Upper lobe of right lung (tissue), 1 donor: ENCODE data around the gene MCC. TPM values are rescaled to one million over a fixed set of nuclear protein-coding genes. Genes with fewer than 3 reads are reported as not detected.

Source experiments
- ATAC-seq: fragments of 200-7000 bp; cut with Tn5 transposase; one replicate; pipeline ENCODE4 v1.9.1; 2020; ENCODE audit warnings: mild to moderate bottlenecking, moderate library complexity
- DNase-seq: peaks from one replicate; pipeline ENCODE4 v3.0.0-alpha.2; 2020
- H3K27ac ChIP-seq: fragments of 200-600 bp; one replicate; pipeline ENCODE4 v1.8.0; 2022
- H3K27me3 ChIP-seq: fragments of 200-600 bp; one replicate; pipeline ENCODE4 v1.8.0; 2022; ENCODE audit warnings: mild to moderate bottlenecking
- H3K36me3 ChIP-seq: fragments of 200-600 bp; one replicate; pipeline ENCODE4 v1.8.0; 2022
- H3K4me1 ChIP-seq: fragments of 200-600 bp; one replicate; pipeline ENCODE4 v1.8.0; 2022
- H3K4me3 ChIP-seq: fragments of 200-600 bp; one replicate; pipeline ENCODE4 v1.8.0; 2022; ENCODE audit warnings: mild to moderate bottlenecking
- H3K9me3 ChIP-seq: fragments of 200-600 bp; one replicate; pipeline ENCODE4 v1.8.0; 2022
- CTCF ChIP-seq: fragments of 200-600 bp; IDR thresholded peaks from one replicate; pipeline ENCODE4 v1.8.0; 2022; ENCODE audit warnings: antibody characterized with exemption
- intact Hi-C: fragments of 100-400 bp; cut with DNase I; formaldehyde crosslinking; loops from one replicate; pipeline ENCODE4 v1.11.0; 2022
- total RNA-seq: library from RNA; stranded (reverse); fragmentation: NEBNext Ultra II Directional; extraction: Animal tissue kit (Norgen Biotek cat#: 25700); gene quantifications from one replicate; pipeline ENCODE4 v1.2.1, GENCODE V29; 2021
- donor health status: DM: no; HTN: yes; CAD: no; lungs with severe emphysema.

MCC gene
- total RNA-seq, 1 donor from 2014 or later, result 18.6 TPM

- H3K4me1 ChIP-seq, result peaks cover 2% of the 10 kb centered on the region
- no peak overlapping the region for H3K4me3 ChIP-seq
- no peaks in the 10 kb centered on the region for H3K27me3 ChIP-seq
- intact Hi-C loops, result no loop called here
- ATAC-seq (no peak), DNase-seq (no peak)
- no peaks in the 10 kb centered on the region for H3K9me3 ChIP-seq
- H3K36me3 ChIP-seq, result no peaks in the 10 kb centered on the region
- TF ChIP-seq CTCF, result no peak
- no peak overlapping the region for H3K27ac ChIP-seq
Observed at GRCh38 chr5:113223831-113224604, 264.2 kb downstream of the MCC start.

DNA sequence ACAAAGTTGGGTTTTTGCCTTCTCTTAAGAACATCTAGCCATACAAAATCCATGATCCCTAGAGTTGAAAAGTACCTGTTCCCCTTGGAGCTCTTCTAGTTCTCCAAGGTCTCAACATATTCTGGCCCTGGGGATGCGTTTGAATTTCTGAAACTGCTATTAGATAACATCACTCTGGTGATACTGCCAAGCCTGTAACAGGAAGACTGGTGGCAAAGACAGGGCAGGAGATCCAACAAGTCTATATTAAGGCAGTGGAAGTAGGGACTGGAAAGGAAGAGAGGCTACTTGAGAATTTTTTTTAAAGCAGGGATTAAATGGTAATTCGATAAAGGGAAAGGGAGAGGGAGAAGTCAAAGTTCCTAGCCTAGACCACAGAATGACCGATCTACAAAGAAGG lies 264.9 kb downstream of the MCC start:
- H3K4me3 ChIP-seq, result no peak overlapping the region
- H3K27ac ChIP-seq, result no peak overlapping the region
- ATAC-seq (no peak), DNase-seq (no peak)
- no peaks in the 10 kb centered on the region for H3K36me3 ChIP-seq
- no peaks in the 10 kb centered on the region for H3K9me3 ChIP-seq
- no peak for TF ChIP-seq CTCF
- intact Hi-C loops, result no loop called here
- no peaks in the 10 kb centered on the region for H3K27me3 ChIP-seq
- H3K4me1 ChIP-seq, result peaks cover 6% of the 10 kb centered on the region

- H3K27ac ChIP-seq, result no peak overlapping the region
- no peaks in the 10 kb centered on the region for H3K36me3 ChIP-seq
- DNase-seq (no peak), ATAC-seq (no peak)
- H3K9me3 ChIP-seq, result no peaks in the 10 kb centered on the region
- H3K4me1 ChIP-seq, result peaks cover 7% of the 10 kb centered on the region
- no peak for TF ChIP-seq CTCF
- intact Hi-C loops, result no loop called here
- no peak overlapping the region for H3K4me3 ChIP-seq
- no peaks in the 10 kb centered on the region for H3K27me3 ChIP-seq
Observed at GRCh38 chr5:113221294-113222176, 266.7 kb downstream of the MCC start.

DNA sequence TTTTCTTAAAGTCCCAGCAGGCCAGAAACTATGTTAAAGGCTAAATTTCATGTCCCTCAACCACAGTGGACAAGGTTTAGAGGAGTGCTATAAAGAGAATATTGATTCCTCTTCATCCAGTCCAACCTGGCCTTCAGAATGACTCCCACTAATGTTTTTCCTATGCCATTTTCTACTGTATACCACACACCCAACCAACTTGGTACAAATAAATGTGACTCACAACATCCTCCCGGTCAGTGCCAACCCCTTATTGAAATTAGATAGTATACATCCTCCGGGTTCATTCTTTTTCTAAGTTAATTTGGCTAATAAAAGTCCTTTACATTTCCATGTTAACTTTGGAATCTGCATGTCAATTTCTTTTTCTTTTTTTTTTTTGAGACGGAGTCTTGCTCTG lies 268.6 kb downstream of the MCC start:
- Histone ChIP-seq H3K4me1 (peaks cover 7% of the 10 kb centered on the region), H3K27me3 (no peaks in the 10 kb centered on the region), H3K36me3 (no peaks in the 10 kb centered on the region), H3K9me3 (no peaks in the 10 kb centered on the region), H3K4me3 (no peak overlapping the region), H3K27ac (no peak overlapping the region)
- DNase-seq (no peak), ATAC-seq (no peak)
- intact Hi-C loops, result no loop called here
- TF ChIP-seq CTCF, result no peak

DNA sequence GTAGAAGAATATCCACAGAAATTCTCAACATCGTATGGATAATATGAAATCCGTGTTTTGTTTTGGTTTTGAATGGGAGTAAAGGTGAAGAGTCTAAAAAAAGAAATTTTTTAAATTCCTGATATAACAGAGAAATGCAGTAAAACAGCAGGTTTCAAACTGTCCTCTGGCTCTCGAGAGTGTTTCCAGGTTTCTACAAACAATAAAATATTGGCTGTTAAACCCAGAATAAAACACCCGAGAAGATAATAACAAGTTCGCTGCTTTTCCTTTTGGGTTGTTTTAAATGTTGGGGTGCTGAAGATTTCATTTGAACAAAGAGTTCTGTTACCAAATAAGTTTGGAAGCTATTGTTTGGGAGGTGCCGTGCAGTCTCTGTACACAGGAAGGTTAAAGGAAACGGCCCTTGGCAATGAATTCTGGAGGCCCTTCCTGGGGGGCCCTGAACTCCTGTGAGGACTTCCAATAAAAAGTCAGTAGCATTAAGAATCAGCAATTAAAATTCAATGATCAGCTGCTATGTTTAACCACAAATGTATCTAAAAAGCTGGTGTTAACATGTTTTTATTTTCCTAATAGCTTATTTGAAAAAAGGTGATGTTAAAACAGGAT lies 269.2 kb downstream of the MCC start:
- H3K27ac ChIP-seq, result peak overlapping the region; percentile 3
- no peaks in the 10 kb centered on the region for H3K9me3 ChIP-seq
- H3K36me3 ChIP-seq, result no peaks in the 10 kb centered on the region
- no peak for DNase-seq
- no peak for ATAC-seq
- H3K4me3 ChIP-seq, result no peak overlapping the region
- intact Hi-C loops, result no loop called here
- no peaks in the 10 kb centered on the region for H3K27me3 ChIP-seq
- H3K4me1 ChIP-seq, result peaks cover 7% of the 10 kb centered on the region
- TF ChIP-seq CTCF, result no peak
